NCI-H460 (cell line): ENCODE data around the gene ADIPOR2. TPM values are rescaled to one million over a fixed set of nuclear protein-coding genes. Genes with fewer than 3 reads are reported as not detected.
A peak's percentile ranks its signal among the peaks of the same experiment; 100 is the strongest.

Source experiments
- DNase-seq: peaks from one replicate; pipeline ENCODE4 v3.0.0-alpha.2; 2016; ENCODE audit warnings: low read depth; ENCODE audit errors: extremely low read depth
- total RNA-seq: library from RNA; depleted of rRNA; stranded (reverse); fragments of >200 nt; shearing (Covaris generic); gene quantifications from 2 replicates; pipeline ENCODE4 v1.2.3, GENCODE V29; 2014

ADIPOR2 gene
- total RNA-seq, 1 experiment from 2014 or later = 32.1 TPM

DNA sequence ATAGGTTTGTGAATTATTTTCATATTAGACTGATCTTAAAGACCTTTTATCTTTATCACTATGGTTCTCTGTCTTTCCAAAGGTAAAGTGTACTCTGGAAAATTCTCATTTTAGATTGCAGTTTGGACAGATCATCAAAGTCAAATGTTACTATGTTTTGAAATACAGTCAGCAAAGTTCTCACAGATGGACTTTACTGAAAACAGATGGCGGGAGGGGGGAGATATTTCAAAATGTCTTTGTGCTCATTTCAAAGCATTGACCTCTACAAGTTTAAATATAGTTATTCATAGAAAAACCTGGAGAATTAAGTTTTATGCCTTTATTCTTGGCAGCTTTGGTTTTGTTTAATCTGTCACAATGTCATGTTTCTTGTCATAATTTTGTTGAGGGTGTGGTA lies 77.7 kb downstream of the ADIPOR2 start:
- no peak for DNase-seq

DNA sequence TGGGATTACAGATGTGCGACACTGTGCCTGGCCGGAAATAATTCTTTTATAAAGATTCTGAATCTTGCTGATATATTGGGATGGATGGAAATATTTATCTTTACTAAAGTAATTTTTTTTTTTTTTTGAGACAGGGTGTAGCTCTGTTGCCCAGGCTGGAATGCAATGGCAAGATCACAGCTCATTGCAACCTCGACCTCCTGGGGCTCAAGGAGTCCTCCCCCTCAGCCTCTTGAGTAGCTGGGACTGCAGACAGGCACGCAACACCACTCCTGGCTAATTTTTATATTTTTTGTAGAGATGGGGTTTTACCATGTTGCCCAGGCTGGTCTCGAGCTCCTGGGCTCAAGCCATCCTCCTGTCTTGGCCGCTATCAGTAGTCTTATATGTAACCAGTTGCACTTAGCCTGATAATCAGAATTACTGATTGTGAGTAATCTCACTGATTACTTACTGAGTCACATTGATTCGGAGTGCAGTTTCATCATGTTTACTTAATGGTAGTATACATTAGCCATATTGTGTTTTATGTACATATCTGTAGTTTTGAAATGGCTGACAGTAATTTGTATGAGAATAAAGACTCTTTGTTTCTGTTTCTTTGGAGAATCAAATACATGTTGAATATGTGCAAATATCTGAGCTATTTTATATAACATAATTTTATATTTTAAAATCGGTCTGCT lies 79.1 kb downstream of the ADIPOR2 start:
- no peak for DNase-seq

DNA sequence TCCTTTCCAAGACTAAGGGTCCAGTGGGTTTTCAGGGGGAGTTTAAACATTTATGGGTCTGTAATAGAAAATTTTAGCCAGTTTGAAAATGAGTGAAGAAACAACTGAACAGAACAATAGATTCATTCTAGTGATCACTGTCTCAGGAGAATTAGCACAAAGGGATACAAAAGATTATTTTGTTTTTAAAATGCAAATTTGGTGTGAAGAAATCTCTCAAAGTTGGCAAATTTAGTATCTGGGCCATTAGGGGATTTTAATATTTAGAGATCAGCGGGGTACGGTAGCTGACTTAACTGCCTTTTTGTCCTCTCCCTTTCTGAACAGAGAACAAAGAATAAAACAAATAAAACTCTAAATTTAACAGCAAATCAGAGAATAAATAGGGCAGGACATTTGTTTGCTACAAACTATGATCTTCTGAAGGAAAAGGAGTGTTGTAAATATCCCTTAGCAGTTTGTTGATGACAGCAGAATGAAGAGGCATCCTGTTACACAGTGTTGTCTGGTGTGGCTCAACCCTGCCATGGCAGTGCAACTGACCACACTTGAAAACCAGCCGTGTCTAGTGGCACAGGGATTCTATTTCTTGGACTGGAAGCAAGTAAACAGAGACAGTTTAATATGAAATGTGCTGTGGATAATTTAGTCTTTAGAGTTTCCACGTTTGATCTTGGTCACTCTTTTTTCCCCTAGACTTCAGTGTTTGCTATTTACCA lies 83.2 kb downstream of the ADIPOR2 start:
- no peak for DNase-seq

GRCh38 chr12:1776170-1776921 lies 85.5 kb downstream of the ADIPOR2 start:
- no peak for DNase-seq

DNA sequence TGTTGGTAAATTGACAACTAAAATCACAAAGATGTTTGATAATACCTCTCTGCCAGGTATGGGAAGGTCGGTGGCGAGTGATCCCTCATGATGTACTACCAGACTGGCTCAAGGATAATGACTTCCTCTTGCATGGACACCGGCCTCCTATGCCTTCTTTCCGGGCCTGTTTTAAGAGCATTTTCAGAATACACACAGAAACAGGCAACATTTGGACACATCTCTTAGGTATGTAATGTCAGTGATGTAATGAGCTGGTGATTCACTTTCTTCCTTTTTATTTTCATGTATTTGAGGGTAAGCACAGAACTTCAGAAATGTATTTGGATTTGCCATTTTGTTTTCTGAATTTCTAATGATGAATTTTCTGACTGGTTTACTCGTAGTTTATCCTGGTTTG lies 86.9 kb downstream of the ADIPOR2 start:
- DNase-seq = no peak

GRCh38 chr12:1778911-1779310 lies 88.0 kb downstream of the ADIPOR2 start:
- no peak for DNase-seq

DNA sequence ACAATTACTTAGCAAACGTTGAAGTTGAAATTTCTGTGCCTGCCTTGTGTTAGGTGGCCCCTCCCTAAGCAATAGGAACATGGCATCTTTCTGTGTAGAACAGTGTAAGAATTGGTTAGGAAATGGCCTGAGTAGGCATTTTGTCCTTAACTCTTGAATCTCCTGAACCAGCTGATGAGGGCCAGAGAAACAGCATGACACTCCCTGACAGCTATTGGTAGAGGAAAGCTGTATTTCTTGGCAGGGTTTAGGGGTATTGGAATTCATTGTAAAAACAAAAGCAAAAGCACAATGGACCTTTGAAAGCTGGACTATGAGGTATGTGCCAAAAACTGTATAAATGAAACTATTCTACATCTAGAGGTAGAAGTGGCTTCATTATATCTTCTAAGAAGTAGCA lies 88.9 kb downstream of the ADIPOR2 start:
- no peak for DNase-seq

GRCh38 chr12:1781772-1782171 lies 90.9 kb downstream of the ADIPOR2 start:
- no peak for DNase-seq

DNA sequence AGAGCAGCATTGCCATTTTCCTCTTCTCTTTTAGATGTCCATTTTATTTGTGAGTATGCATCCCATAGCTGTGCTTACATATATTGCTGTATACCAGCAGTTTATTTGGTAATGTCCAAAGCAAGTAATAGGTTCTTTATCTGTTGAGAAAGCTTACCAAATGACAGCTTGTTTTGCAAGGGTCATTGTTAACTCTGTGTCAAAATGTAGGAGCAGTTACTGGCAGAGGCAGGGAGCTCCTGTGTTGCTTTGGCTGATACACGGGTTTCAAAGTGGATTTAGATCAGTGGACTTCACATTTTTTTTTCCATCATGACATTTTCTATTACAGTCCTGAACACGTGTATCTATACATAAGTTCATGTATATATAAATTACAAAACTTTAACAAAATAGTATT lies 91.3 kb downstream of the ADIPOR2 start:
- DNase-seq = no peak

- DNase-seq = no peak
These were observed 96.8 kb downstream of the ADIPOR2 start for GRCh38 chr12:1787714-1788113.

GRCh38 chr12:1790444-1790843 lies 99.6 kb downstream of the ADIPOR2 start:
- no peak for DNase-seq

DNA sequence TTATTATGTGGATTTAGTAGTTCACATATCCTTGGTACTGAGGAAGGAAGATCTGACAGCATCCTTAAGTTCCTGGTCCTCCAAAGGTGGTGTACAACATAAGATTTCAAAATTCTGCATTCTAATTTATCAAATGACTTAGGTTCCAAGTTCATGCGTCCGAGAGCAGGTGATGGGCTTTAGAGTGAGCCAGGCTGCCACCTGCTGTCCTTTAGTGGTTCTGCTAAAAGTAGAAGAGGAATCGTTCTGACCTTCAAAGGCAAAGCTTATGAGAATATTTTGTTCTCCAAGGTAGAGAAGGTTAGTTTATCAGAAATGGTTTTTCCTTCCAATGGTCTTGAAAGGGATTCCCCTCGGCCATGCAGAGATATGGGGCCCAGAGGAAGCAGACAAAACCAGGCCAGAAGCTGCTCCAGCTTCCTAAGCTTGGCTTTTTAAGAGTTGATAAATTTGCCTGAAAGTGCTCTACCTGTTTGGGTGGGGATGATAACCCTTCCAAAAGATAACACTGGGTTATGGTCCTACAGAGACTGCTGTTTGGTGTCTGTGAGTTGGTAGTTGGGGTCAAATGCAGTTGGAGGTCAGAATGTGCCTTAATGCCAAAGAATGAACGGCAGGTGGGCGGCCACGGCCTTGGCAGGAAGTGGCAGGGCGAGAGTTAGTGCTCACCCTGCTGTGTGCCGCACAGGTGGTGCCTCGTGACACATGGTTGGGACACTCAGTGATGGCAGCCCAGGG lies 100.4 kb downstream of the ADIPOR2 start:
- DNase-seq = peak; percentile 58

- no peak for DNase-seq
These were observed 101.5 kb downstream of the ADIPOR2 start for GRCh38 chr12:1792406-1792805.

- no peak for DNase-seq
These were observed 102.7 kb downstream of the ADIPOR2 start for GRCh38 chr12:1793426-1794210.

DNA sequence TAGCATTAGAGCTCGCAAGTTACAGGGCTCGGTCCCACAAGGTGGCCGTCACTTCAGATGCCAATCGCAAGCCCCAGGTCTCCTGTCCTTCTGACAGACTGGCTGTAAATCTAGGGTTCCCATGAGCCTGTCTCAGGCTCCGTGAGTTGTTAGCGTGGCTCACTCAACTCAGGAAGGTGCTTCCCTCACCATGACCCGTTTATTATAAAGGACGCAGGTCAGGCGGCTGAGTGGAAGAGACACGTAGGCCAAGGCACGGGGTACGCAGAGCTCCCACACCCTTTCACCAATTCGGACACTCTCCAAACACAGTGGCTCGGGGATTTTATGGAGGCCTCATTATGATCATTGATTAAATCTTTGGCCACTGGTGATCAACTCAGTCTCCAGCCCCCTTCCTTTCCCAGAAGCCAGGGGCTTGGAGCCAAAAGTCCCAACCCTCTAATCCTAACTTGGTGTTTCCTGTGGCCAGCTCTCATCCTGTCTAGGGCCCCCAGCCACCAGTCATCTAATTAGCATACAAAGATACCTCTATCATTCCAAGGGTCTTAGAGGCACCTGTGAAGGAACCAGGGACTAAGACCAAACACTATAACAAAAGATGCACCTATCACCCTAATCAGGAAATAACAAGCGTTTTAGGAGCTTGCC lies 103.7 kb downstream of the ADIPOR2 start:
- no peak for DNase-seq

- no peak for DNase-seq
These were observed 104.4 kb downstream of the ADIPOR2 start for GRCh38 chr12:1795221-1795784.

DNA sequence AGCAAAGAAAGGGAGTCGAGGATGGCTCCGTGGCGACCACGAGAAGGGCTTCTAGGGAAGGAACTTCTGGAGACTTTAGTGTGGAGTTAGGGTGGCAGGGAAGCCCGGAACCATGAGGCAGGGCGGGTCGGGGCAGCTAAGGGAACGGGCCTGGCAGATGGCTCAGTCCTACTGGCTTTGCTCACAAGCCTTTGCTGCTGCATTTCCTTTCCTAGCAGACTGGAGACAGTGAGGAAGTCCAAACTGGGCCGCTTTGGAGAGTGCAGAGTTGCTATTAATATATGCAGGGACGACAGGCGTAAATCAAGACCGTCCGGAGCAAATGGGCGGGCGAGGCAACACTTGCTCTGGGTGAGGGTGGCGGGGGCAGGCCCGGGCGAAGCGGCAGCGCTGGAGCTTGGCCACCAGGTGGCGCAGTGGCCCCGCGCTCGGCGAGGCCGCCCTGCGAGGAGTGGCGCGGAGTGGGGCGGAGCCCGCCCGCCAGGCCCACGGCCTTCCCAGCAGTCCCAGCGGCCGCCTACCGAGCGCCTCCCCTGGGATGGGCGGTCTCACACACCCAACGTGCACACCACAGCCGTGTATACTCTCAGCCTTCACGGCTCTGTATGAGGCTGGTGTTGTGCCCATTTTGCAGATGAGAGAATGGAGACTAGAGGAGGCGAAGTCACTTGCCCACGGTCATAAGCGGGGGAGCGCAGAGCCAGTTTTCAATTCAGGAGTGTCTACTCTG lies 105.1 kb downstream of the ADIPOR2 start:
- DNase-seq = peak; percentile 76

GRCh38 chr12:1796515-1797010 lies 105.7 kb downstream of the ADIPOR2 start:
- DNase-seq = no peak
